DMS53 (cell line): Measurements from ENCODE around the gene RNU11.
"Not testable (repeated sequence)": the region's sequence is repeated elsewhere in the genome, so short reads cannot be mapped to it uniquely, and the experiment has no call there.

Experiments used
- DNase-seq: peaks from one replicate; lab custom pipeline; 2025; lab: John Stamatoyannopoulos, UW

The RNU11 gene

GRCh38 chr1:28648474-28649198 is at the start of gene RNU11:
TSS of gene RNU11 (plus strand) at chr1:28648600.
- DNase-seq = peak; percentile 98

GRCh38 chr1:28601696-28602095 is 46.7 kb upstream of the RNU11 start:
- DNase-seq = peak; percentile 13

- peak; percentile 87 for DNase-seq
Observed at GRCh38 chr1:28602536-28603439, 45.6 kb upstream of the RNU11 start.

- DNase-seq = no peak
Observed at GRCh38 chr1:28604411-28604810, 44.0 kb upstream of the RNU11 start.

GRCh38 chr1:28604962-28605361 is 43.4 kb upstream of the RNU11 start:
- no peak for DNase-seq

- no peak for DNase-seq
Observed at GRCh38 chr1:28606771-28607170, 41.6 kb upstream of the RNU11 start.

GRCh38 chr1:28613175-28613574 is 35.2 kb upstream of the RNU11 start:
- DNase-seq = no peak

- no peak for DNase-seq
Observed at GRCh38 chr1:28631713-28632112, 16.7 kb upstream of the RNU11 start.

GRCh38 chr1:28632560-28632959 is 15.8 kb upstream of the RNU11 start:
- no peak for DNase-seq

GRCh38 chr1:28640766-28641165 is 7.6 kb upstream of the RNU11 start:
- DNase-seq = peak; percentile 50

GRCh38 chr1:28642056-28642846 is 6.1 kb upstream of the RNU11 start:
- DNase-seq = no peak

GRCh38 chr1:28642847-28643635 is 5.4 kb upstream of the RNU11 start, which contains the start of gene TAF12:
TSS of gene TAF12 (minus strand) at chr1:28643067. CDS start at chr1:28622081, 20,986 bp downstream.
- DNase-seq = peak; percentile 98

- DNase-seq = peak; percentile 22
Observed at GRCh38 chr1:28644494-28644893, 3.9 kb upstream of the RNU11 start.

GRCh38 chr1:28645406-28645805 is 3.0 kb upstream of the RNU11 start:
- DNase-seq = not testable (repeated sequence)

GRCh38 chr1:28646040-28646439 is 2.4 kb upstream of the RNU11 start:
- no peak for DNase-seq

GRCh38 chr1:28648008-28648473 is 359 bp upstream of the RNU11 start:
- DNase-seq = peak; percentile 97

- DNase-seq = not testable (repeated sequence)
Observed at GRCh38 chr1:28653063-28653462, 4.7 kb downstream of the RNU11 start.

- peak; percentile 63 for DNase-seq
Observed at GRCh38 chr1:28653870-28654269, 5.5 kb downstream of the RNU11 start.

GRCh38 chr1:28655448-28656311 is 7.3 kb downstream of the RNU11 start:
- not testable (repeated sequence) for DNase-seq

GRCh38 chr1:28656335-28656734 is 7.9 kb downstream of the RNU11 start:
- DNase-seq = no peak
